ENCODE results near the gene AATK.

AATK gene

DNA sequence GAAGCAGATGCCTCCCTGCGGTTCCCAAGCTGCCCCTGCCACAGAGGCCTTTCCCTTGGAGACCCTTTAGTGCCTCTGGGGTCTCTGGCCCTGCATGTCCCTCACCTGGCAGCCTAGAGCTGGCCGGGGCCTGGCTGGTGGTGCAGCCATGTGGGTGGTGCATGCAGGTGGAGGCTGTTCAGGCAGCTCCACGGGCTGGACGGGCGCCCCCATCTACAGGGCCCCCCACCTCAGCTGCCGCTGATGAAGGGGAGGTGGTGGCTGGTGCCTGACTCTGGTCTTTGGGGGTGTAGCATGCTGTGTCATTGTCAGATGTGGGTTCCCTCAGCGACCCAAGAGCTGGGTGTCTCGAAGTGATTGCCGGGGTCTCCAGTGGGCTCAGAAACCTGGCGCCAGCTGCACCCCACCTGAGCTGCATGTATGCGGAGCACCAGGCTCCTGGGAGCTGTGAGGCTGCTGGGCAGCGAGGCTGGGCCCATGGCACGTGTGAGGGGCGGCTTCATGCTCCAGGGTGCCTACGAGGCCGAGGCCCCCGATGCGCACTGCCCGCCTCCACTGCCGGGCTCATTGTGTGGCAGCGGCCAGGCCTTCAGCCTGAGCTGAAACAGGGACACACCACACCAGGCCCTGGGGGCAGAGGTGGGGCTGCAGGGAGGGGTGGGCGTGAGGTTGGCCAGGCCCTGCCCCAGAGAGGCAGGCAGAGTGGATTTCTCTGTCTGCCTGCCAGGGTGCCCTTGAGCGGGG, 74.1 kb downstream of the AATK start:
- no peaks in the 10 kb centered on the region for H3K27me3 ChIP-seq (ENCODE audit: insufficient read depth, poor library complexity, severe bottlenecking)

GRCh38 chr17:81091154-81091553, 74.9 kb downstream of the AATK start:
- no peak for TF ChIP-seq CTCF (IDR thresholded peaks at IDR 0.05; ENCODE audit: poor library complexity, severe bottlenecking)
- Histone ChIP-seq H3K4me3 (ENCODE audit: severe bottlenecking) (no peak overlapping the region), H3K27me3 (ENCODE audit: insufficient read depth, poor library complexity, severe bottlenecking) (no peaks in the 10 kb centered on the region), H3K4me1 (ENCODE audit: insufficient read depth, poor library complexity, severe bottlenecking) (peaks cover 52% of the 10 kb centered on the region), H3K27ac (ENCODE audit: poor library complexity, severe bottlenecking) (peak overlapping the region; percentile 80), H3K9me3 (ENCODE audit: severe bottlenecking) (no peaks in the 10 kb centered on the region), H3K36me3 (ENCODE audit: low read depth) (peaks cover 36% of the 10 kb centered on the region)
- ATAC-seq (ENCODE audit: low read depth): no peak
- no peak for DNase-seq (ENCODE audit: low spot score)

More for the DNA sequence above, 74.1 kb downstream of the AATK start:
- no peak for TF ChIP-seq CTCF (IDR thresholded peaks at IDR 0.05; ENCODE audit: poor library complexity, severe bottlenecking)
- no peak overlapping the region for H3K4me3 ChIP-seq (ENCODE audit: severe bottlenecking)
- peaks cover 28% of the 10 kb centered on the region for H3K36me3 ChIP-seq (ENCODE audit: low read depth)
- H3K27ac ChIP-seq (ENCODE audit: poor library complexity, severe bottlenecking): peak overlapping the region; percentile 80
- ATAC-seq (ENCODE audit: low read depth) (no peak), DNase-seq (ENCODE audit: low spot score) (no peak)
- H3K9me3 ChIP-seq (ENCODE audit: severe bottlenecking): no peaks in the 10 kb centered on the region
- peaks cover 52% of the 10 kb centered on the region for H3K4me1 ChIP-seq (ENCODE audit: insufficient read depth, poor library complexity, severe bottlenecking)

DNA sequence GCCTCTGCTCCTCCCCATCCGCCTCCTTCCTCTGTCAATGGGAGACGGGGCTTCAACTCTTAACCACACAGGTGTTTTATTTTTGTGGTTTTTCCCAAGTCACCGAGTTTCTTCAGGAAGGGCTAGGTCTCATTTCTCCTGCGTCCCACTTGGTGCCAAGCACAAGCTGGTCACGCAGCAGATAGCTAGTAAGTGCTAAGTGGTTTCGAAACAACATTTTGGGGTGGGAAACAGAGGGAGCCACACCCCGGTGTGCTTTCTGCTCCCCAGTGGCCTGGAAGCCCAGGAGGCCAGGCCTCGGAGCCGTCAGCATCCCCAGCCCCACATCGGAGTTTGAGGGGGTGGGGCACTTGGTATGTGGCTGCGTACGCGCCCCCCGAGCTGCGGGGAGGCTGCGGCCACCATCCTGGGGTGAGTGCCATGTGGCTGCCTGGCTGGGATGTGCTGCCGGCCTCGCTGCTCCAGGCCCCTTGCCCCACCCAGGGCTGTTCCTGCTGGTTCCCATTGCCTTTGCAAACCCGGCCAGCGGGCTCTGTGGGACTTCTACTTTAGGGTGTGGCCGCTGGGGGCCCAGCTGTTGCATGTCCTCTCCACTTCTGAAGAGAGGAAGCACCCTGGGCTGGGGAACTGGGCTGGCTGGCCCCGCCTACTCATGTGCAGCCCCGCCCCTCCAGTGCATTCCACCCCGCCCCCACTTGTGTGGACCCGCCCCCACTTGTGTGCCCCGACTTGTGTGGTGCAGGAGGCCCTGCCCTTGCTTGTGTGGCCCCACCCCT, 75.5 kb downstream of the AATK start:
- Histone ChIP-seq H3K9me3 (ENCODE audit: severe bottlenecking) (no peaks in the 10 kb centered on the region), H3K4me3 (ENCODE audit: severe bottlenecking) (no peak overlapping the region), H3K4me1 (ENCODE audit: insufficient read depth, poor library complexity, severe bottlenecking) (peaks cover 50% of the 10 kb centered on the region), H3K36me3 (ENCODE audit: low read depth) (peaks cover 38% of the 10 kb centered on the region), H3K27me3 (ENCODE audit: insufficient read depth, poor library complexity, severe bottlenecking) (no peaks in the 10 kb centered on the region), H3K27ac (ENCODE audit: poor library complexity, severe bottlenecking) (peak overlapping the region; percentile 80)
- DNase-seq (ENCODE audit: low spot score): peak; percentile 85
- no peak for TF ChIP-seq CTCF (IDR thresholded peaks at IDR 0.05; ENCODE audit: poor library complexity, severe bottlenecking)
- ATAC-seq (ENCODE audit: low read depth): peak; percentile 24

GRCh38 chr17:81086789-81087551, 79.1 kb downstream of the AATK start:
- TF ChIP-seq CTCF (IDR thresholded peaks at IDR 0.05; ENCODE audit: poor library complexity, severe bottlenecking): no peak
- Histone ChIP-seq H3K4me1 (ENCODE audit: insufficient read depth, poor library complexity, severe bottlenecking) (peaks cover 37% of the 10 kb centered on the region), H3K27ac (ENCODE audit: poor library complexity, severe bottlenecking) (peak overlapping the region; percentile 72), H3K36me3 (ENCODE audit: low read depth) (peaks cover 49% of the 10 kb centered on the region), H3K9me3 (ENCODE audit: severe bottlenecking) (no peaks in the 10 kb centered on the region), H3K27me3 (ENCODE audit: insufficient read depth, poor library complexity, severe bottlenecking) (no peaks in the 10 kb centered on the region), H3K4me3 (ENCODE audit: severe bottlenecking) (no peak overlapping the region)
- DNase-seq (ENCODE audit: low spot score) (peak; percentile 87), ATAC-seq (ENCODE audit: low read depth) (peak; percentile 62)
